ENCODE measurements around the gene BTG1. TPM values are rescaled to one million over a fixed set of nuclear protein-coding genes. Genes with fewer than 3 reads are reported as not detected.

Gene BTG1
- total RNA-seq, 1 donor from 2014 or later: 164 TPM

DNA sequence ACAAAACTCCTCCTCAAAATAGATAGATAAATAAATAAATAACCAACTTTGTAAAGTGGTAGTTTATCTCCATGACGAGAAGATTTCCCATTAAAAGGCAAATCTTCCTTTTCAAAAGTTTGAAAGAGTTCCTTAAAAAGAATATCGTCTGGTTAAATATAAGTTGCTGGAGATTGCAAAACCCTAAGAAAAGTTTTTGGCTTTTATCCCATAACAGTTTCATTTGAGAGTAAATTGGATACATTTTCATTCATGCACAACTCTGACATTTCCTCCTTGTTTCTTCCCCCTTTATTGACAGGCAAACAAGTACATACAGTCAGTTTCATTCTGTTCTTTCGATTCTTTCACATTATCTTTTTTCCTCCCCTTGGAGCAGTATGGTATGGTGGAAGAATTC lies 45.4 kb upstream of the BTG1 start:
- H3K36me3 Mint-ChIP-seq (ENCODE audit: insufficient read depth): no peaks in the 10 kb centered on the region
- H3K9me3 Mint-ChIP-seq (ENCODE audit: low read depth): peaks cover 1% of the 10 kb centered on the region
- DNase-seq (ENCODE audit: low spot score, unreplicated experiment): no peak
- H3K4me1 Mint-ChIP-seq (ENCODE audit: low read depth): peaks cover 14% of the 10 kb centered on the region
- no peak overlapping the region for H3K27ac Mint-ChIP-seq
- no peak overlapping the region for H3K4me3 Mint-ChIP-seq (ENCODE audit: low read depth)
- no peaks in the 10 kb centered on the region for H3K27me3 Mint-ChIP-seq
- TF ChIP-seq, protein P1, sequence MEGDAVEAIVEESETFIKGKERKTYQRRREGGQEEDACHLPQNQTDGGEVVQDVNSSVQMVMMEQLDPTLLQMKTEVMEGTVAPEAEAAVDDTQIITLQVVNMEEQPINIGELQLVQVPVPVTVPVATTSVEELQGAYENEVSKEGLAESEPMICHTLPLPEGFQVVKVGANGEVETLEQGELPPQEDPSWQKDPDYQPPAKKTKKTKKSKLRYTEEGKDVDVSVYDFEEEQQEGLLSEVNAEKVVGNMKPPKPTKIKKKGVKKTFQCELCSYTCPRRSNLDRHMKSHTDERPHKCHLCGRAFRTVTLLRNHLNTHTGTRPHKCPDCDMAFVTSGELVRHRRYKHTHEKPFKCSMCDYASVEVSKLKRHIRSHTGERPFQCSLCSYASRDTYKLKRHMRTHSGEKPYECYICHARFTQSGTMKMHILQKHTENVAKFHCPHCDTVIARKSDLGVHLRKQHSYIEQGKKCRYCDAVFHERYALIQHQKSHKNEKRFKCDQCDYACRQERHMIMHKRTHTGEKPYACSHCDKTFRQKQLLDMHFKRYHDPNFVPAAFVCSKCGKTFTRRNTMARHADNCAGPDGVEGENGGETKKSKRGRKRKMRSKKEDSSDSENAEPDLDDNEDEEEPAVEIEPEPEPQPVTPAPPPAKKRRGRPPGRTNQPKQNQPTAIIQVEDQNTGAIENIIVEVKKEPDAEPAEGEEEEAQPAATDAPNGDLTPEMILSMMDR (IDR thresholded peaks at IDR 0.05; ENCODE audit: unreplicated experiment): no peak

DNA sequence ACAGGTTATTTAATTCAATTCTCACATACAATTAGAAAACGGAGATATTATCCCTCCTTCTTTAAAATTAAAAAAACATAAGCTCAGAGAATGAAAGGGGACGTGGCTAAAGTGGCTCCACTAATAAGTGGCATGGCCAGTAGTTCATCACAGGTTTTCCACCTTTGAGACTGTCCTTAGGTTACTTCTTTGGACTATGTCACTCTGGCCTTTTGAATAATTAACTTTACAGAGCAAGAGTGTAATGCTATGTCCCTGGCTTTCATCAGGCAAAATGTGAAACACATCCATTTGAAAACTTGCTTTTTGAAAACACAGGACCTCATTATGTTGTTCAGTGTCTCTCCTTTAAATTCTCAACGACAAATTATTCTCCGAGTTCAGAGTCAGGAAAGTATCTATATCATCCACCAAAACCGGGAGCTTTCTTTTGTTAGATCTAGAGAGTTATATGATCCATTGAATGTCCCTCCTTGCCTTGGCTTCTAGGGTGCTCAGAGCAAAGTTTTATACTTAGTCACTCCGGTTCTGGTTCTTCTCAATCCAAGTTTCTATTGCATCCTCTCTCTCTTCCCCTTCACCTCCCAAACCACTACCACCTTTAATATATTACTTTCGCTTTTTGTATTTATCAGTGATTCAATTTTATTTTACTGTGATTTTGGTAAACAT lies 43.0 kb upstream of the BTG1 start:
- Mint-ChIP-seq H3K27me3 (no peaks in the 10 kb centered on the region), H3K9me3 (ENCODE audit: low read depth) (peaks cover 3% of the 10 kb centered on the region), H3K27ac (no peak overlapping the region), H3K36me3 (ENCODE audit: insufficient read depth) (no peaks in the 10 kb centered on the region), H3K4me3 (ENCODE audit: low read depth) (no peak overlapping the region), H3K4me1 (ENCODE audit: low read depth) (peaks cover 6% of the 10 kb centered on the region)
- no peak for DNase-seq (ENCODE audit: low spot score, unreplicated experiment)
- TF ChIP-seq, protein P1 (IDR thresholded peaks at IDR 0.05; ENCODE audit: unreplicated experiment): no peak

DNA sequence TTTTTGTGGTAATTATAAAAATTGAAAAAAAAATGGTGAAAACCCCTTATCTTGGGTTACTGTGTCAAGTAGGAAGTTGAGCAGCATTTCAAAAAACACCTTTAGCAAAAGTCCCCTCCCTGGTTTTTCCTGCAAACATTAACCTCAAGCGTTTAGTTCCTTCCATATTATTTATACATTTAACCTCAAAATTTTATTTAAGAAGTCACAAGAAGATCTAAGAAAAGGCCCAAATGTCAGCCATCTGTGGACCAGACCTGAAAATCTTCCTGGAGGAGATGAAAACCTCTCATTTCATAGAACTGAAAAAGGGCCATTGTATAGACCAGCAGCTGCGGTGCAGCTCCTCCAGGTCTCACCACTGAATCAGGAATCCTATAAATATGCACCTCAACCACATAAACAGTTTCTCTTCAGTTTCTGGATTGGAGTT lies 40.4 kb upstream of the BTG1 start:
- Mint-ChIP-seq H3K27ac (no peak overlapping the region), H3K36me3 (ENCODE audit: insufficient read depth) (no peaks in the 10 kb centered on the region), H3K27me3 (no peaks in the 10 kb centered on the region), H3K4me3 (ENCODE audit: low read depth) (no peak overlapping the region), H3K4me1 (ENCODE audit: low read depth) (no peaks in the 10 kb centered on the region), H3K9me3 (ENCODE audit: low read depth) (peaks cover 8% of the 10 kb centered on the region)
- TF ChIP-seq, protein P1 (IDR thresholded peaks at IDR 0.05; ENCODE audit: unreplicated experiment): no peak
- no peak for DNase-seq (ENCODE audit: low spot score, unreplicated experiment)

DNA sequence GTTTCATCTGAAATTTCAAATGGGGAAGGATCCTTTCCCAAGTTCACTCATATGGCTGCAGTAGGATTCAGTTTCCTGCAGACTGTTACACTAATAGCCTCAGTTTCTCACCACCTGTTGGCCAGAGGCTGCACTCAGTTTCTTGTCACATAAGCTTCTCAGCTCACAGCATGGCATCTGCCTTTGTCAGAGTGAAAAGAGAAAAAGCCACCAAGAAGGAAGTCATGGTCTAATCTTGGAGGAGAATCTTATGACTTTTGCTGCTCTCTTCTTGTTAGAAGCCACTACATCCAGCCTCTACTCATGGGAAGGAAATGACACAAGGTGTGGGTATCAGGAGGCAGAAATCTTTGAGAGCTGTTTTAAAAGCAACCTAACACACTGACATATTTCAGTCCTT lies 39.4 kb upstream of the BTG1 start:
- no peaks in the 10 kb centered on the region for H3K4me1 Mint-ChIP-seq (ENCODE audit: low read depth)
- TF ChIP-seq, protein P1 (IDR thresholded peaks at IDR 0.05; ENCODE audit: unreplicated experiment): no peak
- no peak for DNase-seq (ENCODE audit: low spot score, unreplicated experiment)
- no peak overlapping the region for H3K4me3 Mint-ChIP-seq (ENCODE audit: low read depth)
- H3K9me3 Mint-ChIP-seq (ENCODE audit: low read depth): peaks cover 8% of the 10 kb centered on the region
- no peaks in the 10 kb centered on the region for H3K36me3 Mint-ChIP-seq (ENCODE audit: insufficient read depth)
- no peaks in the 10 kb centered on the region for H3K27me3 Mint-ChIP-seq
- no peak overlapping the region for H3K27ac Mint-ChIP-seq

DNA sequence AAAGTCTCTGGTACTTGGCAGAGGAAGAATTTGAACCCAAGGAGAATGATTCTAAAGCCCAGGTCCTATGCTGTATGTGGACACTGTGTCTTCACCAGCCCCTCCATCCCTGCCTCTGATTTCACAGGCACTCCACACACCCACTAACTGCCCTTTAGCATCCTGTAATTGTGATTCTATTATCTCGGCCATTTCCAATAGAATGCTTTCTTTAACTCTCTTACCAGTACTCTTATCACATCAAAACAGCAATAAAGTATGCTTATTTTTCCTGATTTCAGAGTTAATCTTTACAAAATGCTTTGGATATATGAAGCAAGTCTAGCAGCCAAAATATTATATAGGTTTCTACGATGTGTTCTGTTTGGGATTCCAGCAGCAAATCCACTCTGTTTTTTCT lies 37.9 kb upstream of the BTG1 start:
- peaks cover 8% of the 10 kb centered on the region for H3K9me3 Mint-ChIP-seq (ENCODE audit: low read depth)
- no peak overlapping the region for H3K27ac Mint-ChIP-seq
- TF ChIP-seq, protein P1 (IDR thresholded peaks at IDR 0.05; ENCODE audit: unreplicated experiment): no peak
- no peaks in the 10 kb centered on the region for H3K36me3 Mint-ChIP-seq (ENCODE audit: insufficient read depth)
- no peak for DNase-seq (ENCODE audit: low spot score, unreplicated experiment)
- H3K4me3 Mint-ChIP-seq (ENCODE audit: low read depth): no peak overlapping the region
- no peaks in the 10 kb centered on the region for H3K27me3 Mint-ChIP-seq
- peaks cover 1% of the 10 kb centered on the region for H3K4me1 Mint-ChIP-seq (ENCODE audit: low read depth)
